GM18858 (cell line): ENCODE results near the gene CDC42EP3.
A peak's percentile ranks its signal among the peaks of the same experiment; 100 is the strongest.

Experiments
- ATAC-seq: cut with Tn5 transposase; IDR thresholded peaks from one replicate; pipeline ENCODE4 v1.9.1; 2021; ENCODE audit not compliant: unreplicated experiment

The CDC42EP3 gene

DNA sequence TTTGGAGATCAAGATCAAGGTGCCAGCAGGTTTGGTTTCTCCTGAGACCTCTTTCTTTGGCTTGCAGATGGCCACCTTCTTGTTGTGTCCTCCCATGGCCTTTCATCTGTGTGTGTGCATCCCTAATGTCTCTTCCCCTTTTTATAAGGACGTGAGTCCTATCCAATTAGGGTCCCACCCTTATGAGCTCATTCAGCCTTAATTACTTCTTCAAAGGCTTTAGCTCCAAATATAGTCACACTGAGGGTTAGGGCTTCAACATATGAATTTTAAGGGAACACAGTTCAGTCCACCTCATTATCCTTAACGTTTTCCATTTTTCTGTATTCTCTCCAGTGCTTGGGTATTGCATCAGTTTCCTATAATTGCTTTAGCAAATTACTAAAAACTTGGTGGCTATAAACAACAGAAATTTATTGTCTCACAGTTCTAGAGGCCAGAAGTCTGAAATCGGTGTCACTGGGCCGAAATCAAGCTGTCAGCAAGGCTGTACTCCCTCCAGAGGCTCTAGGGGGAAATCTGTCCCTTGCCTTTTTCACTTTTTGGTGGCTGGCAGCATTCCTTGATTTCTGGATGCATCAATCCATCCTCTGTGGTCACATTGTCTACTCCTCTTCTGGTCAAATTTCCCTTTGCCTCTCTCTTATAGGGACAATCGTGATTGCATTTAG is 34.1 kb downstream of the CDC42EP3 start:
- no peak for ATAC-seq

DNA sequence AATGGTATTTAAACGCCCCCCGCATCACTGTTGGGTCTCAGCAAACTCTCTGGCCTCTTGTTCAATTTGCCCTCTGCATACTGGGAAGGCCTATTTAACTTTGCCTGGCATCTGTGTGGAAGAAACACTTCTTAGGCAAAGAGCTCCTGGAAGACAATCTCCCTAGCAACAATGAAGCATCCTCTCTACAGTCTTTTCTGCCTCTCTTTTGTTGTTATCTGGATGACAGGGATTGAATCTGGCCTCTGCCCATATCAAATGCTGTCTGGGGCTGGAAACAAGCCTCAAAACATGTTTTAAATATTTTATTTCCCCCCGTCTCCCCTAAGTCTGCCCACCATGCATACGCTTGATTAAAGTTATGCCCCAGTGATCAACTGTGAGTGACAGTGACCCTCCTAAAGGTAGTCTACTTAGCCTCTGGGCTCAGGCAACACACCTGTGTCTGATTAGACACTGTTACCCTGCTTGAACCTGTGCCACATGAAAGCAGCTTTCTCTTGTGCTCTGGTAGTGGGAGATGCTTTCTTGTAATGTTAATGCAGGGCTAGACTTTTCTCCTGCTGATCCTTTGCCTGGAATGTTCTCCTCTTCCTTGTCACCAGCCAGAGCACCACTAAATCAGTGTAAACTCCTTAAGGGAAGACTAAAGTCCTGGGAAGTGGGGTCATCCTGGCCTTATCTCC is 34.9 kb downstream of the CDC42EP3 start:
- no peak for ATAC-seq

DNA sequence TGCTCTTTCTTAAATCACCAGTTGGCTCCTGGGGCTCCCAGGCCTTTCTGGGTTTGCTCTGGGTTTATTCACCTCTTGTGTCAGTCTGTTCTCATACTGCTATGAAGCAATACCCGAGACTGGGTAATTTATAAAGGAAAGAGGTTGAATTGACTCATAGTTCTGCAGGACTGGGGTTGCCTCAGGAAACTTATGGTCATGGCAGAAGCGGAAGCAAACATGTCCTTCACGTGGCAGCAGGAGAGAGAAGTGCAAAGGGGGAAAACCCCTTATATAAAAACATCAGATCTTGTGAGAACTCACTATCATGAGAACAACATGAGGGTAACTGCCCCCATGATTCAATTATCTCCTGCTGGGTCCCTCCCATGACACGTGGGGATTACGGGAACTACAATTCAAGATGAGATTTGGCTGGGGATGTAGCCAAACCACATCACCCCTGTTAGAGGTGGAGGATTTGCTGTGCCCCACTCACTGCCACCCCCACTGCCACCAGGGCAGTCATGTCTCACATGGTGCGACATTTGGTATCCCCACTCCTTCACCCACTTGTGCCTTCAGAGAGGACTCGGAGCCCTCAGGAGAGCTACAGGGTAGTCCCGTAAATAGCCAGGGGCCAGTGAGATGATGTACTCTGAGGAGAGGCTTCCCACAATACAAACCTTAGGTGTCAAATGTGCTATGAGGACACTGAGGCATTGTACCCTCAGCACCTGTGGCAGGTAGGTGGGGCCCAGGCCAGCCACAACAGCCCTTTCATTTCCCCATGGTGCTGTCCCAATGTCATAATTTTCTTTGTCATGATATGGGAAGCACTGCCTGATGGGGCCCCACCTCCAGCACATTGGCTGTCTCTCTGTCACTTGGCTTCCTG is 35.7 kb downstream of the CDC42EP3 start:
- ATAC-seq = peak; percentile 76

DNA sequence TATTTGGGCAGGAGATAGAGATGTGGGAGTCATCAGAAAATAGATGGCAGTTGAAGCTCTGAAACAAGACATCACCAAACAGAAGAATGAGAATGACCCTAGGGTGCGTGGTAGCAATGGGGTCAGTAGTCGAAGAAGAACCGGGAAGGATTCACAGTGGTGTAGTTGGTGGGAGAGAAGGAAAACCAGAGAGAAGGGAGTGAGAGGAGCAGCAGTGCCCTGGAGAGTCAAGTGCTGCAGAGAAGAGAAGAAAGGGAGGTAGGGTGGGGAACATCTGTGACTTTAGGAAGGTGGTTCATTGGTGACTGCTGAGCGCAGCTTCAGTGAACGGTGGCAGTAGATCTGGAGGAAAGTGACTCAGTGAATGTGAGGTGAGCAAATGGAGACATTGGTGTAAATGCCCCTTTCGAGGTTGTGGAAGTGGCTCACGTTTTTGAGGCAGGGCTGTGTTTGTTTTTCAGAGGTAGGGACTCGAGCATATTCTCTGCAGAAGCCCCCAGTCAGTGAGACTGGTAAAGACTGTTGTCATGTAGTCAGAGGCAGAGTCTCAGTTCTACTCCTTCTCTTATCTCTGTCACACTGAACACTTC is 36.4 kb downstream of the CDC42EP3 start:
- ATAC-seq = no peak

DNA sequence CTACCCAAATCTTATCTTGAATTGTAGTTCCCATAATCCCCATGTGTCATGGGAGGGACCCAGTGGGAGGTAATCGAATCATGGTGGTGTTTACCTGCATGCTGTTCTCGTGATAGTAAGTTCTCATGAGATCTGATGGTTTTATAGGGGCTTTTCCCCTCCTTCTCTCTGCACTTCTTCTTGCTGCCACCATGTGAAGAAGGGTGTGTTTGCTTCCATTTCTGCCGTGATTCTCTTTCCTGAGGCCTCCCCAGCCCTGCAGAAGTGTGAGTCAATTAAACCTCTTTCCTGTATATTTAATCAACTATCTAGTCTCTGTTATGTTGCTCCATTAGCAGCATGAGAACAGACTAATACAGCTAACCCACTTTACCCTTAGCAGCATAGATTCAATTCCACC is 37.6 kb downstream of the CDC42EP3 start:
- no peak for ATAC-seq

DNA sequence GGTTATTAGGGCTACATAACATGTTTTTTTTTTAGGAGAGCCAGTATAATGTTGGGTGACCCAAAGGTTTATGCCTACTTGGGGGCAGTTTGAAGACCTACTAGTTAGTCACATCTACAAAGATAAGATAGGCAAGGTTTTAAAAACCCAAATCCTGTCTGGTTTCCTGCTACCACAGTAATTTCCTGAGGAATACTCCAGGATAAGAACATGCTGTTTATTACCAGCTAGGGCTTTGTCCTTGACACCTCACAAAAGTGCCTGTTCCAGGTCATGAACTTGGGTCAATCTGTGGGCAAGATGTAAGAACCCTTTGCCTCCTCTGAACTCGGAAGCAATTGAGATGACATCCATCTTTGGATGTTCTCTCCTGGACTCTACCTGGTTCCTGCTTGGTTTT is 38.2 kb downstream of the CDC42EP3 start:
- ATAC-seq = no peak

DNA sequence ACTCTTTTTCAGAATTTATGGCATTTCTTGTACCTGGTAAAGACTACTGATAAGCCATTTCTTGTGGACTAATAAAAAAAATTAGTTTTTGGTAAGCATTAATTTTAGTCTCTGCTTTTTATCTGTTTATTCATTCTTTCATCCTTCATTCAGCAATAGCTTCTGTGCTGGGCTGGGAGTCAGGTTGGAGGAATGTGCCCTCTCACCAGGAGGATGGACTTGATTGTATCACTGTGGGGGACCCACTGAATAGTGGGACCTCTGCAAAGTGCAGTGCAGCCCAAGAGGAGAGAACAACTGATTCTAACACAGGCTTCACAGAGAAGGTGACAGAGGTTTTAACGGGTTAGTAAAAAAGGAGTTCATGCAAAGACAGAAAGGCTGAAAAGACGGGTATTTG is 39.1 kb downstream of the CDC42EP3 start:
- ATAC-seq = no peak

DNA sequence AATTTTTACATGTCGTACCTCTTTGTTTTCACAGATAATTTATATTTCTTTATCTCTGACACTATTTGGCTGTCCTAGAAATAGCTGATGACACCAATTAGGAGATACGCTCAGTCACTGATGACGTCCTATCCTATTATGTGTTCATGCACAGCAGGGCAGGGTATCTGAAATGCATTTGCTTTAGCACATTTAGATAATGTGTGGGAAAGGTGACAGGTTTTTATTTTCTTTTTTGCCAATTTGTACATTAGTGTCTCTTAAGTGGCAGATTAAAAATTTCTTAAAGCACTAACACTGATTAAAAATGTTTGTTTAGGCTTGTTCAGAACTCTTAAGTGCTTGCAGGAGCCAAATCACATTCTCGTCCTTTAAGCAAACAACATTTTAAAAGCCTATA is 39.7 kb downstream of the CDC42EP3 start:
- no peak for ATAC-seq

DNA sequence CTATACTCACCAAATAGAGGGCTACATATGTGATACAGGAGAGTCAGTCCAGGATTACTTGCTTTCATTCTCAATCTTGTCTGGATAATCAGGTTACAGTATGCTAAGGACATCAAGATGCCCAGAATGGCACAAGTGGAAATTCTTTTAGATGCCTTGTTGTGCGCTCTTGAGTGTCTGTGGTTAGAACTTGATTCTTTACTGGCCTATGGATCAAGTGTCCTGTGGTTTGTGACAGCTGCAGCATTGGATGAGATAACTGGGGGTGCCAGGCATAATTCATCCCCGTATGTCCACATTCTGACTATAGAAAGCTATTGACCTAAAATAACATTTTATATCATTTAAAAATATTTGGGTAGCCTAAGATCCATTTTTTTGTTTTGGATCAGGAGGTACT is 40.1 kb downstream of the CDC42EP3 start:
- ATAC-seq = no peak

DNA sequence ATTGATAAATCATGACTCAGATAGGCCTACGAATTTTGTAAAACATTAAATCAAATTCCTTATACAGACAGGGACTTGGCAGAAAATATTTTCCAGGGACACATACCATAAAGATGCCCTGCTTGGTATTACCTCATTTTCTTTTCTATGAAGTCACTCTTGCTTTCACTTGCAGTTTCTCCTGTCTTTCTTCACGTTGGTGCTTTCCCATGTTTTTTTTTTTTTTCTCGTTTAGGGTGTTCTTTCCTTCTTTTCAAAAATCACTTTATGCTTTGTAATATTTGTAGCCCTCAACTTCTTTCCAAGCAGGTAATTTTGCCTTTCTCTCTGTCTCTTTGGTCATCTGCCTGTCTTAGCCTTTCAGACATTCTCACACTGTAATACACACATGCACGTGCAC is 40.7 kb downstream of the CDC42EP3 start:
- no peak for ATAC-seq

DNA sequence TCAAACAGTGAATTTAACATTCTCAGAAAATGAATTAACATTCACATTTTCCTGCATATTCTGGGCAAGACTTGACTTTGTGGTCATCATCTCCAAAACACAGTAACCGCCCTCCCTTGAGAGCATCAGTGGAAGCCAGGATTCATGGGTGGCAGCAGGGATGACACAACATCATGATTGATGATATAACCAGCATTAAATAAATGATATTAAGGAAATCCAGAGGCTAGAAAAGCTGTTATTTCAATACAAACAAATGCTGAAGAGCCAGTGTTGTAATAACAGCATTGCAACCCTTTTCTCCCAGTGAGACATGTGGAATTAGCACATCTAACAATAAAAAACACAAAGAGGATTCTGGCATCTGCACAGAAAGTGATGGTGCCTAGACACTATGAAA is 41.1 kb downstream of the CDC42EP3 start:
- ATAC-seq = no peak

DNA sequence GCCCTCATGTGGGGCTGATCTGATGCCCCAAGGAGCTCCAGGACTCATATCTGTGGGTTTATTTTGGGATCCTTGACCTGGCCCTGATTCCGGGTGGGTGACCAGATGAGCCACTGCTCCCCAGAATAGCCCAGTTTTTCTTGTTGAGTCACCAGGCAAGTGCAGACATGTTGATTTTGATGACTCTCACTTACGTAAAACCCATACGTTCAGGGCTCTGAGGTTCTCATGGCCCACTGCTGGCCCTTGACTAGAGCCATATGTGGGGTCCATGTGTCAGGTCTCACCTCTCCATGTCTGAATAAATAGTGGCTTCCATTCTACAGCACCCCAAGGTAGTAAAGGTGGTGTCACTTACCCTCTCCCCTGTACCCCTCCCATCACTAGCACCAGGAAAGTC is 41.9 kb downstream of the CDC42EP3 start:
- no peak for ATAC-seq

DNA sequence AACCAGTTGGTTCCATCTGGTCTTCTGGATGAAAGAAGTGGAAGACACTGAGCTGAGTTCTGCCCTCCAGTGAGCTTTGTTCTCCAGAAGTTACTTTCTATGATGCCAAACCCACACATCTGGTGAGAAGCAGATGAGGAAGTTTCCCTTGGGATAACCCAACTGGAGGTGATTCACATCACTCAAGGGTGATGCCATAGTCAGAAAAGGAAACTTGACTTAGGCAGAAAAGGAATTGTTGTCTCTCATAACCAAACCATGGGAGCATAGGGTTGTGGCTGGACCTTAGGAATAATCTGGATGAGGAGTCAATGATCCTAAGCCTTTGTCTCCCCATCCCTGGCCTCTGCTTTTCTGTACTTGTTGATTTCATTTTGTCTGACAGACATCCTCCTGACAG is 43.7 kb downstream of the CDC42EP3 start:
- ATAC-seq = no peak

DNA sequence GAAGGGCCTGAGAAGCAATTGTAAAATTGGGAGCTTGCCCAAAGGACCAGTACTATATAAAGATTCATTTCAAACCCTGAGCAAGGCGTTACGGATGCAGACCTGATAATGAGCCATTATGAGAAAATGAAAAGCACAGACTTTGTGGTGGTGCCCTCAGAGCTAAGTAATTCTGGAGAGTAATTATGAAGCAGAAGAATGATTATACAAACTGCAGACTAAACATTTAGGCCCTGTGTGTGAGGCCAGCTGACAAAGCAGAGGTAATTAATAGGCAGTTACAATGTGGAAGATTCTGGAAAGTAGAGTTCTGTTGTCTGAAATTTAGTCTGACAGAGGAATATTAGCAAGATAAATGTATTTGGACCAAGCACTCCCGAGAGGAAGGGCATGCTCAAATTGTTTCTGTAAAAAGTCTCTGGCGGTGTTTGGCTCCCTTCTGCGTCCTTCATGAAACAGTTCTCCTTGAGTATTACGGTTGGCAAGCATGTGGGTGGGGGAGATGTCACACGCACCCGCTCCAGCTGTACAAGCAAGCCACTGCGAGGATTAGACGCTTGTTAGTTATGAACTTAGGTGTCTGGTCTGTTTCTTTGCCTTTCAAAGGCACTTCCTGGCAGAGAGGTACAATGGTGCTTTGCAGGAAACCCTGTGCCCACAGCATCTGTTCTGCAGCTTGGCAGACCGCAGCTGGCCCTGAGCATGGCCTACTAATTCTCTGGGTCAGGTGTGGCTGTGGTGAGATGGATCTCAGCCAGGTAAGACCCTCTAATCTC is 45.5 kb downstream of the CDC42EP3 start:
- peak; percentile 30 for ATAC-seq

DNA sequence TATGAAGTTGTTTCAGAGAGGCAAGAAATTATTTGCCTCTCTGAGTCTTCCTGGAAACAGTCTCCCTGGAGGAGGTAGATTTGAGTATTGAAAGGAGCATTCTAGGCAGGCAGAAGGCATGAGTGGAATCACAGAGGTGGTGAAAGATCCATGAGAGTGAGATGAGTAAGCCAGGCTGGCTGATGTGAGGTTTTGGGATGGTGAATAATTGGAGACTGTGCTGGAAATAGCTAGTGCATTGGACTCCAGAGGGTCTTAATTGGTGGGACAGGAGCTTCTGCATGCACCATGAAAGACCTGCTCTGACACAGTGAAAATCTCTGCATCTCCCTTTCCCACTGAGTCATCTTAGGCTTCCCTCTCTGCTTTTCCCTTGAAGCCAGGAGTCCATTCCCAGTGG is 46.3 kb downstream of the CDC42EP3 start:
- no peak for ATAC-seq

DNA sequence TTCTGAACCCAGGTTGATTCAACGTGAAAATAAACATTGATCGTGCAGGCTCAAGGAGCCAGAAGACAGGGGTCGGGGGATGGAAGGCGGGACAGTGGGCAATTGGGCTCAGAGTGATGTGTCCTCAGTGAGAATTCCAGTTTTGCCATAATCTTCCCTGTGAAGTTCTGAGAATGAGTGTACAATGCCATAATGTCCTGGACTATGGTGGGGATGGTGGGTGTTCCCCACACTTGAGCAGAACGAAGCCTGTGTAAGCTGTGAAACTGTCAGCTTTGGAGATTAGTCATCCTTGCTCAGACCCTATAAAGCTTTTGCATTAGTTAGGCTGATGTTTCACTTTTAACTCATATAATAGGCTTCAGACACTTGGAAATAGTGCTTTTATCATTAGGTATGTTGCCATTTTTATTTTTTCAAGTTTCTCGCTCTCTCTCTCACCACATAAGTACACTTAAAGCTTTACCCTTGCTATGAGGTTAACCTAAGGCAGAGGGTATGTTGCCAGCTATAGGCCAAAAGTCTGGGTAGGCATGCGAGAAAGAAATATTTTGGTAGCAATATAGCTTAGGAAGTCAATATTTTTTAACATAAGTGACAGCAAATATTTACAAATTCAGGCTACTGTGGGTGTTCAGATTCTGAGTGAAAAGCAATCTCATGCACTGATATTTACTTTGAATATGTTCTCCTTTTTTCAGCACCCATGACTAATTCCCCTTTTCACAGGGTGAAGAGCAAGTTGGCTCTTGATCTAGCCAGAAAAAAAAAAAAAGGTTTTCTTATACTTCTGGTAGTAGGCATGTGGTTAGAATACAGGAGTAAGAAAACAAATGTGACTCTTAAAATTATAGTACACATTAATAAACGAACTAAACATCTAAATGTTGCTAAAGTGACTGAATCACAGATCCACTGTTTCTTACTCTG is 47.2 kb downstream of the CDC42EP3 start:
- ATAC-seq = peak; percentile 75

DNA sequence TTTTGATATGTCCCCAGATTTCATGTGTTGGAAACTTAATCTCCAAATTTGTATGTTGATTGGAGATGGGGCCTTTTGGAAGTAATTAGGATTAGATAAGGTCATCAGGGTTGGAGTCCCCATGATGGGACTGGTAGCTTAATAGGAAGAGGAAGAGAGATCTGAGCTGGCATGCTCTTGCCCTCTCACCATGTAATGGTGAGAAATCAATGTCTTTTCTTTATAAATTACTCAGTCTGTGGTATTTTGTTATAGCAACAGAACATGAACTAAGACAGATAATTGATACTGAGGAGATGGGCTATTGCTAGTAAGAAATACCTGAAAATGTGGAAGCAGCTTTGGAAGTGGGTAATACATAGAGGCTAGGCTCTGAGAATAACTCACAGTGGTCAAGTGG is 48.0 kb downstream of the CDC42EP3 start:
- no peak for ATAC-seq

DNA sequence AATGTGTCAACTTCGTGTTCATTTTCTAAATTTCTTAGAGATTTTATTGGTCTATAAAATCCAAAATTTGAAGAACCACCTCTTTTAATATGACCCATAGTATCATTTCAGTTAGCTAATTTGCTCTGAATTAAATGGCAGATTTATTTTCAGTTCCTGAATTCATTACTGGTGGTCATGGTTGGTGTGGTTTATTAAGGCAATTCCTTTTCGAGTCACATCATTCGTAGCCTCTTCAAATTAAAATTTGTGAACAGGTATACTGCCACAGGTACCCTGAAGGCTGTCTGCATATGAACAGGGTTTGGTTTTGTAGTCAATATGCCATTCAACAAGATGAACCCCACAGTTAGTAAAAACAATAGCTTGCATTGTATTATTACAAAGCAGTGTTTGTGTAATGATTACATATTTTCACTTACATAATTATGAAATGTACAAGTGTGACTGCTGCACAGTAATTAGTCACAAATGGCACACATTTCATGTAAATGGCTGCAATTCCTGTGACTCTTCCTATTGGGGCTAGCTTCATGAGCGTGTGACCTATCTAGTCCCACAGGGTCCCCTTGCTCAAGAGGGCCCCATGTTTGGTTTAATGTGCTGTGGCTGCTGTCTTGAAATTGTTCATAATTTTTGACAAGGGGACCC is 48.9 kb downstream of the CDC42EP3 start:
- no peak for ATAC-seq

DNA sequence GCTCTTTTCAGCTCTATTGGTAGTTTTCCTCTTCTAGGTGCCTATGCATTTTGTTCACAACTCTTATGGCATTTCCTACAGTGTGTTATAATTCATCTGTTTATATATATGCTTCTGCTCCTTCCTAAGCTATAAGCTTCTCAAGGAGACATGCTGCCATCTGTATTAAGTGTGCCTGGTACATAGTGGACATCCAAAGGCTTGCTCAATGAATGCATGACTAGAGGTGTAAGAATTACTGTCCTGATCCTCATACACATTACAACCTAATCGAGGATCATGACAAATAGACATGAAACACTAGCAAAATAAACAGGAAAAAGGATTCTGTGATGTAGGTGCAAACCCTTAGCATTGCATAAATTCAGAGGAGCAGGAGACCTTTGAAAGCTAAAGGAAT is 50.2 kb downstream of the CDC42EP3 start:
- no peak for ATAC-seq
